ENCODE results near the gene MAPT.
"Not testable (repeated sequence)": the region's sequence is repeated elsewhere in the genome, so short reads cannot be mapped to it uniquely, and the experiment has no call there.

MAPT gene

GRCh38 chr17:45996282-45996937, 102.1 kb downstream of the MAPT start:
- no peak for DNase-seq

DNA sequence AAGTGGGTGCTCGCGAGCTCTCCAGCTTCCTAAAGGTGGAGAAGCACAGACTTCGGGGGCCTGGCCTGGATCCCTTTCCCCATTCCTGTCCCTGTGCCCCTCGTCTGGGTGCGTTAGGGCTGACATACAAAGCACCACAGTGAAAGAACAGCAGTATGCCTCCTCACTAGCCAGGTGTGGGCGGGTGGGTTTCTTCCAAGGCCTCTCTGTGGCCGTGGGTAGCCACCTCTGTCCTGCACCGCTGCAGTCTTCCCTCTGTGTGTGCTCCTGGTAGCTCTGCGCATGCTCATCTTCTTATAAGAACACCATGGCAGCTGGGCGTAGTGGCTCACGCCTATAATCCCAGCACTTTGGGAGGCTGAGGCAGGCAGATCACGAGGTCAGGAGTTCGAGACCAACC, 102.8 kb downstream of the MAPT start:
- DNase-seq = no peak

DNA sequence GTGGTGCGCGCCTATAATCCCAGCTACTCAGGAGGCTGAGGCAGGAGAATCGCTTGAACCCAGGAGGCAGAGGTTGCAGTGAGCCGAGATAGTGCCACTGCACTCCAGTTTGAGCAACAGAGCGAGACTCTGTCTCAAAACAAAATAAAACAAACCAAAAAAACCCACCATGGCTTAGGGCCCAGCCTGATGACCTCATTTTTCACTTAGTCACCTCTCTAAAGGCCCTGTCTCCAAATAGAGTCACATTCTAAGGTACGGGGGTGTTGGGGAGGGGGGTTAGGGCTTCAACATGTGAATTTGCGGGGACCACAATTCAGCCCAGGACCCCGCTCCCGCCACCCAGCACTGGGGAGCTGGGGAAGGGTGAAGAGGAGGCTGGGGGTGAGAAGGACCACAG, 103.3 kb downstream of the MAPT start:
- no peak for DNase-seq

DNA sequence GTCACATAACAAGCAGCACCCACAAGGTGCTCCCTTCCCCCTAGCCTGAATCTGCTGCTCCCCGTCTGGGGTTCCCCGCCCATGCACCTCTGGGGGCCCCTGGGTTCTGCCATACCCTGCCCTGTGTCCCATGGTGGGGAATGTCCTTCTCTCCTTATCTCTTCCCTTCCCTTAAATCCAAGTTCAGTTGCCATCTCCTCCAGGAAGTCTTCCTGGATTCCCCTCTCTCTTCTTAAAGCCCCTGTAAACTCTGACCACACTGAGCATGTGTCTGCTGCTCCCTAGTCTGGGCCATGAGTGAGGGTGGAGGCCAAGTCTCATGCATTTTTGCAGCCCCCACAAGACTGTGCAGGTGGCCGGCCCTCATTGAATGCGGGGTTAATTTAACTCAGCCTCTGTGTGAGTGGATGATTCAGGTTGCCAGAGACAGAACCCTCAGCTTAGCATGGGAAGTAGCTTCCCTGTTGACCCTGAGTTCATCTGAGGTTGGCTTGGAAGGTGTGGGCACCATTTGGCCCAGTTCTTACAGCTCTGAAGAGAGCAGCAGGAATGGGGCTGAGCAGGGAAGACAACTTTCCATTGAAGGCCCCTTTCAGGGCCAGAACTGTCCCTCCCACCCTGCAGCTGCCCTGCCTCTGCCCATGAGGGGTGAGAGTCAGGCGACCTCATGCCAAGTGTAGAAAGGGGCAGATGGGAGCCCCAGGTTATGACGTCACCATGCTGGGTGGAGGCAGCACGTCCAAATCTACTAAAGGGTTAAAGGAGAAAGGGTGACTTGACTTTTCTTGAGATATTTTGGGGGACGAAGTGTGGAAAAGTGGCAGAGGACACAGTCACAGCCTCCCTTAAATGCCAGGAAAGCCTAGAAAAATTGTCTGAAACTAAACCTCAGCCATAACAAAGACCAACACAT, 104.9 kb downstream of the MAPT start, which contains the start of gene STH:
TSS of gene STH (plus strand) at position 264 of the 913 bp plus-strand sequence. CDS start at position 294, 30 bp downstream.
- DNase-seq = no peak

- DNase-seq = no peak
Measured at GRCh38 chr17:45999900-46000290, 105.5 kb downstream of the MAPT start.

DNA sequence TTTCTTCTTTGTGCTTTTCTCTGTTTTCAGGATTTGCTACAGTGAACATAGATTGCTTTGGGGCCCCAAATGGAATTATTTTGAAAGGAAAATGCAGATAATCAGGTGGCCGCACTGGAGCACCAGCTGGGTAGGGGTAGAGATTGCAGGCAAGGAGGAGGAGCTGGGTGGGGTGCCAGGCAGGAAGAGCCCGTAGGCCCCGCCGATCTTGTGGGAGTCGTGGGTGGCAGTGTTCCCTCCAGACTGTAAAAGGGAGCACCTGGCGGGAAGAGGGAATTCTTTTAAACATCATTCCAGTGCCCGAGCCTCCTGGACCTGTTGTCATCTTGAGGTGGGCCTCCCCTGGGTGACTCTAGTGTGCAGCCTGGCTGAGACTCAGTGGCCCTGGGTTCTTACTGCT, 105.9 kb downstream of the MAPT start:
- no peak for DNase-seq

- no peak for DNase-seq
Measured at GRCh38 chr17:46000757-46001156, 106.4 kb downstream of the MAPT start.

DNA sequence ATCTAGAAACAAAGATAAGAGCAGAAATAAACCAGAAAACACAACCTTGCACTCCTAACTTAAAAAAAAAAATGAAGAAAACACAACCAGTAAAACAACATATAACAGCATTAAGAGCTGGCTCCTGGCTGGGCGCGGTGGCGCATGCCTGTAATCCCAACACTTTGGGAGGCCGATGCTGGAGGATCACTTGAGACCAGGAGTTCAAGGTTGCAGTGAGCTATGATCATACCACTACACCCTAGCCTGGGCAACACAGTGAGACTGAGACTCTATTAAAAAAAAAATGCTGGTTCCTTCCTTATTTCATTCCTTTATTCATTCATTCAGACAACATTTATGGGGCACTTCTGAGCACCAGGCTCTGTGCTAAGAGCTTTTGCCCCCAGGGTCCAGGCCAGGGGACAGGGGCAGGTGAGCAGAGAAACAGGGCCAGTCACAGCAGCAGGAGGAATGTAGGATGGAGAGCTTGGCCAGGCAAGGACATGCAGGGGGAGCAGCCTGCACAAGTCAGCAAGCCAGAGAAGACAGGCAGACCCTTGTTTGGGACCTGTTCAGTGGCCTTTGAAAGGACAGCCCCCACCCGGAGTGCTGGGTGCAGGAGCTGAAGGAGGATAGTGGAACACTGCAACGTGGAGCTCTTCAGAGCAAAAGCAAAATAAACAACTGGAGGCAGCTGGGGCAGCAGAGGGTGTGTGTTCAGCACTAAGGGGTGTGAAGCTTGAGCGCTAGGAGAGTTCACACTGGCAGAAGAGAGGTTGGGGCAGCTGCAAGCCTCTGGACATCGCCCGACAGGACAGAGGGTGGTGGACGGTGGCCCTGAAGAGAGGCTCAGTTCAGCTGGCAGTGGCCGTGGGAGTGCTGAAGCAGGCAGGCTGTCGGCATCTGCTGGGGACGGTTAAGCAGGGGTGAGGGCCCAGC, 107.3 kb downstream of the MAPT start:
- DNase-seq = no peak

- peak; percentile 52 to 64 for DNase-seq
Measured at GRCh38 chr17:46002311-46002972, 108.1 kb downstream of the MAPT start.

DNA sequence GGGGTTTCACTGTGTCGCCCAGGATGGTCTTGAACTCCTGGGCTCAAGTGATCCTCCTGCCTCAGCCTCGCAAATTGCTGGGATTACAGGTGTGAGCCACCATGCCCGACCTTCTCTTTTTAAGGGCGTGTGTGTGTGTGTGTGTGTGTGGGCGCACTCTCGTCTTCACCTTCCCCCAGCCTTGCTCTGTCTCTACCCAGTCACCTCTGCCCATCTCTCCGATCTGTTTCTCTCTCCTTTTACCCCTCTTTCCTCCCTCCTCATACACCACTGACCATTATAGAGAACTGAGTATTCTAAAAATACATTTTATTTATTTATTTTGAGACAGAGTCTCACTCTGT, 108.6 kb downstream of the MAPT start:
- DNase-seq = no peak

- DNase-seq = peak in 1 of 2 donors; percentile 81
Measured at GRCh38 chr17:46003907-46004748, 109.8 kb downstream of the MAPT start.

GRCh38 chr17:46006082-46006481, 111.7 kb downstream of the MAPT start:
- DNase-seq = not testable (repeated sequence)

- DNase-seq = no peak
Measured at GRCh38 chr17:46007461-46007965, 113.2 kb downstream of the MAPT start.

DNA sequence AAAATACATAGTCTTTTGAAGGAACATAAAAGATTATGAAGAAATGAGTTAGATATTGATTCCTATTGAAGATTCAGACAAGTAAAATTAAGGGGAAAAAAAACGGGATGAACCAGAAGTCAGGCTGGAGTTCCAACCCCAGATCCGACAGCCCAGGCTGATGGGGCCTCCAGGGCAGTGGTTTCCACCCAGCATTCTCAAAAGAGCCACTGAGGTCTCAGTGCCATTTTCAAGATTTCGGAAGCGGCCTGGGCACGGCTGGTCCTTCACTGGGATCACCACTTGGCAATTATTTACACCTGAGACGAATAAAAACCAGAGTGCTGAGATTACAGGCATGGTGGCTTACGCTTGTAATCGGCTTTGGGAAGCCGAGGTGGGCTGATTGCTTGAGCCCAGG, 114.2 kb downstream of the MAPT start:
- no peak for DNase-seq

DNA sequence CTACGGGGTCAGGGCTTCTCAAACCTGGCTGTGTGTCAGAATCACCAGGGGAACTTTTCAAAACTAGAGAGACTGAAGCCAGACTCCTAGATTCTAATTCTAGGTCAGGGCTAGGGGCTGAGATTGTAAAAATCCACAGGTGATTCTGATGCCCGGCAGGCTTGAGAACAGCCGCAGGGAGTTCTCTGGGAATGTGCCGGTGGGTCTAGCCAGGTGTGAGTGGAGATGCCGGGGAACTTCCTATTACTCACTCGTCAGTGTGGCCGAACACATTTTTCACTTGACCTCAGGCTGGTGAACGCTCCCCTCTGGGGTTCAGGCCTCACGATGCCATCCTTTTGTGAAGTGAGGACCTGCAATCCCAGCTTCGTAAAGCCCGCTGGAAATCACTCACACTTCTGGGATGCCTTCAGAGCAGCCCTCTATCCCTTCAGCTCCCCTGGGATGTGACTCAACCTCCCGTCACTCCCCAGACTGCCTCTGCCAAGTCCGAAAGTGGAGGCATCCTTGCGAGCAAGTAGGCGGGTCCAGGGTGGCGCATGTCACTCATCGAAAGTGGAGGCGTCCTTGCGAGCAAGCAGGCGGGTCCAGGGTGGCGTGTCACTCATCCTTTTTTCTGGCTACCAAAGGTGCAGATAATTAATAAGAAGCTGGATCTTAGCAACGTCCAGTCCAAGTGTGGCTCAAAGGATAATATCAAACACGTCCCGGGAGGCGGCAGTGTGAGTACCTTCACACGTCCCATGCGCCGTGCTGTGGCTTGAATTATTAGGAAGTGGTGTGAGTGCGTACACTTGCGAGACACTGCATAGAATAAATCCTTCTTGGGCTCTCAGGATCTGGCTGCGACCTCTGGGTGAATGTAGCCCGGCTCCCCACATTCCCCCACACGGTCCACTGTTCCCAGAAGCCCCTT, 115.6 kb downstream of the MAPT start:
- no peak for DNase-seq

GRCh38 chr17:46010597-46011186, 116.3 kb downstream of the MAPT start:
- no peak for DNase-seq

DNA sequence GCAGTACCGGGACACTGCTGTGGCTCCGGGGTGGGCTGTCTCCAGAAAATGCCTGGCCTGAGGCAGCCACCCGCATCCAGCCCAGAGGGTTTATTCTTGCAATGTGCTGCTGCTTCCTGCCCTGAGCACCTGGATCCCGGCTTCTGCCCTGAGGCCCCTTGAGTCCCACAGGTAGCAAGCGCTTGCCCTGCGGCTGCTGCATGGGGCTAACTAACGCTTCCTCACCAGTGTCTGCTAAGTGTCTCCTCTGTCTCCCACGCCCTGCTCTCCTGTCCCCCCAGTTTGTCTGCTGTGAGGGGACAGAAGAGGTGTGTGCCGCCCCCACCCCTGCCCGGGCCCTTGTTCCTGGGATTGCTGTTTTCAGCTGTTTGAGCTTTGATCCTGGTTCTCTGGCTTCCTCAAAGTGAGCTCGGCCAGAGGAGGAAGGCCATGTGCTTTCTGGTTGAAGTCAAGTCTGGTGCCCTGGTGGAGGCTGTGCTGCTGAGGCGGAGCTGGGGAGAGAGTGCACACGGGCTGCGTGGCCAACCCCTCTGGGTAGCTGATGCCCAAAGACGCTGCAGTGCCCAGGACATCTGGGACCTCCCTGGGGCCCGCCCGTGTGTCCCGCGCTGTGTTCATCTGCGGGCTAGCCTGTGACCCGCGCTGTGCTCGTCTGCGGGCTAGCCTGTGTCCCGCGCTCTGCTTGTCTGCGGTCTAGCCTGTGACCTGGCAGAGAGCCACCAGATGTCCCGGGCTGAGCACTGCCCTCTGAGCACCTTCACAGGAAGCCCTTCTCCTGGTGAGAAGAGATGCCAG, 117.6 kb downstream of the MAPT start:
- DNase-seq = no peak

DNA sequence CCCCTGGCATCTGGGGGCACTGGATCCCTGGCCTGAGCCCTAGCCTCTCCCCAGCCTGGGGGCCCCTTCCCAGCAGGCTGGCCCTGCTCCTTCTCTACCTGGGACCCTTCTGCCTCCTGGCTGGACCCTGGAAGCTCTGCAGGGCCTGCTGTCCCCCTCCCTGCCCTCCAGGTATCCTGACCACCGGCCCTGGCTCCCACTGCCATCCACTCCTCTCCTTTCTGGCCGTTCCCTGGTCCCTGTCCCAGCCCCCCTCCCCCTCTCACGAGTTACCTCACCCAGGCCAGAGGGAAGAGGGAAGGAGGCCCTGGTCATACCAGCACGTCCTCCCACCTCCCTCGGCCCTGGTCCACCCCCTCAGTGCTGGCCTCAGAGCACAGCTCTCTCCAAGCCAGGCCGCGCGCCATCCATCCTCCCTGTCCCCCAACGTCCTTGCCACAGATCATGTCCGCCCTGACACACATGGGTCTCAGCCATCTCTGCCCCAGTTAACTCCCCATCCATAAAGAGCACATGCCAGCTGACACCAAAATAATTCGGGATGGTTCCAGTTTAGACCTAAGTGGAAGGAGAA, 118.2 kb downstream of the MAPT start:
- DNase-seq = no peak

- no peak for DNase-seq
Measured at GRCh38 chr17:46013127-46013501, 118.8 kb downstream of the MAPT start.

Measured in hippocampal formation (tissue), 2 donors.